ENCODE results near the gene FRMD6.

The FRMD6 gene

DNA sequence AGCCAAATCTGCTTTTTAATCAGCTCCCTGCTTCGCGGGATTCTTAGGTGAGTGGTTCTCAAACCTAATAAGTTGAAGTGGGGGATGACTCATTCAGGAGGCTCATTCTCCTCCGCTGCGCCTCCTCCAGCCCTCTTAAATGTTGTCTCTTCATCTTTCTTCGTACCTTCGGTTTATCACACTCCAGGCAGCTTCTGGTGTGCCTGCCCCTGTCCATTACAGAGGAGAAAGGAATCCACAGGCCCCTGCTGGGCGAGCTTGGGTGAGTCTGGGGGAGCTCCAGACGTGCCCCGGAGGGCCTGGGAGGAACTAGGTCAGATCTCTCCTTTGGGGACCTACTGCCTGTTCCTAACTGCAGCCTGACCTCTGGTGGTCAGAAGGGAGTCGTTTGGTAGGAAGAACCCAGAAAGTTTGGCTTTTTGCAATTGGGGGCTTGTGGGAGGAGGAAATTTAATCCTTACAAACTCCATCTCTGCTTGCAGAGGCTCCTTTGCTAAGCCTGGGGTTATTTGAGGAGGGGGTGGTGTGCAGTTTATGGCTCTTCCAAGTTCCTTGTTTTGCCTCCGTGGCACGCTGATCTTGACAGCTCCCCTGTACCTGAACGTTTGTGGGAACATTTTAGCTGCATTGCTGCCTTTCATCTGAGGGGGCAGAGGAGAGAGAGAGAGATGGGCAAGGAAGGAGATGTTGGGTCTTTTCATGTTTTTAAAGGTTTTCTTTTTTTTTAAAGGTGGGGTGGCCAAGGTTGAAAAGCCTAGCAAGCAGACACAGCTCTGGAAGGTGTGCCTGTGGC is 124.6 kb downstream of the FRMD6 start:
- no peaks in the 10 kb centered on the region for H3K9me3 ChIP-seq (ENCODE audit: insufficient read depth, low read length, severe bottlenecking)
- H3K36me3 ChIP-seq (ENCODE audit: insufficient read depth, low read length): no peaks in the 10 kb centered on the region
- H3K79me2 ChIP-seq (ENCODE audit: insufficient read depth, low read length): no peaks in the 10 kb centered on the region
- H3K9ac ChIP-seq (ENCODE audit: low read depth, low read length): no peak overlapping the region
- H3K4me2 ChIP-seq (ENCODE audit: insufficient read depth, low read length): no peak overlapping the region
- TF ChIP-seq, protein P1, sequence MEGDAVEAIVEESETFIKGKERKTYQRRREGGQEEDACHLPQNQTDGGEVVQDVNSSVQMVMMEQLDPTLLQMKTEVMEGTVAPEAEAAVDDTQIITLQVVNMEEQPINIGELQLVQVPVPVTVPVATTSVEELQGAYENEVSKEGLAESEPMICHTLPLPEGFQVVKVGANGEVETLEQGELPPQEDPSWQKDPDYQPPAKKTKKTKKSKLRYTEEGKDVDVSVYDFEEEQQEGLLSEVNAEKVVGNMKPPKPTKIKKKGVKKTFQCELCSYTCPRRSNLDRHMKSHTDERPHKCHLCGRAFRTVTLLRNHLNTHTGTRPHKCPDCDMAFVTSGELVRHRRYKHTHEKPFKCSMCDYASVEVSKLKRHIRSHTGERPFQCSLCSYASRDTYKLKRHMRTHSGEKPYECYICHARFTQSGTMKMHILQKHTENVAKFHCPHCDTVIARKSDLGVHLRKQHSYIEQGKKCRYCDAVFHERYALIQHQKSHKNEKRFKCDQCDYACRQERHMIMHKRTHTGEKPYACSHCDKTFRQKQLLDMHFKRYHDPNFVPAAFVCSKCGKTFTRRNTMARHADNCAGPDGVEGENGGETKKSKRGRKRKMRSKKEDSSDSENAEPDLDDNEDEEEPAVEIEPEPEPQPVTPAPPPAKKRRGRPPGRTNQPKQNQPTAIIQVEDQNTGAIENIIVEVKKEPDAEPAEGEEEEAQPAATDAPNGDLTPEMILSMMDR (IDR thresholded peaks at IDR 0.05; ENCODE audit: borderline replicate concordance, extremely low read depth, low read length, poor library complexity, severe bottlenecking): peak; percentile 85
- TF ChIP-seq EZH2 (IDR thresholded peaks at IDR 0.05; ENCODE audit: borderline replicate concordance, low read depth, low read length, severe bottlenecking): no peak
- no peaks in the 10 kb centered on the region for H3K27me3 ChIP-seq (ENCODE audit: insufficient read depth, low read length, poor library complexity)
- no peak overlapping the region; the same call in 1 of the 2 replicates for H3K27ac ChIP-seq (ENCODE audit: low read length)
- no peaks in the 10 kb centered on the region for H4K20me1 ChIP-seq (ENCODE audit: insufficient read depth, low read length)
- peak; percentile 63 for DNase-seq
- H2AFZ ChIP-seq (ENCODE audit: low read depth, low read length): no peak overlapping the region; the same call in 1 of the 2 replicates
- ATAC-seq (ENCODE audit: insufficient read depth, low read depth): peak; percentile 80
- peaks cover 14% of the 10 kb centered on the region for H3K4me1 ChIP-seq (ENCODE audit: insufficient read depth, low read length)
- no peak overlapping the region for H3K4me3 ChIP-seq (ENCODE audit: low read depth in 1 of 2, low read length in 2 of 2)

DNA sequence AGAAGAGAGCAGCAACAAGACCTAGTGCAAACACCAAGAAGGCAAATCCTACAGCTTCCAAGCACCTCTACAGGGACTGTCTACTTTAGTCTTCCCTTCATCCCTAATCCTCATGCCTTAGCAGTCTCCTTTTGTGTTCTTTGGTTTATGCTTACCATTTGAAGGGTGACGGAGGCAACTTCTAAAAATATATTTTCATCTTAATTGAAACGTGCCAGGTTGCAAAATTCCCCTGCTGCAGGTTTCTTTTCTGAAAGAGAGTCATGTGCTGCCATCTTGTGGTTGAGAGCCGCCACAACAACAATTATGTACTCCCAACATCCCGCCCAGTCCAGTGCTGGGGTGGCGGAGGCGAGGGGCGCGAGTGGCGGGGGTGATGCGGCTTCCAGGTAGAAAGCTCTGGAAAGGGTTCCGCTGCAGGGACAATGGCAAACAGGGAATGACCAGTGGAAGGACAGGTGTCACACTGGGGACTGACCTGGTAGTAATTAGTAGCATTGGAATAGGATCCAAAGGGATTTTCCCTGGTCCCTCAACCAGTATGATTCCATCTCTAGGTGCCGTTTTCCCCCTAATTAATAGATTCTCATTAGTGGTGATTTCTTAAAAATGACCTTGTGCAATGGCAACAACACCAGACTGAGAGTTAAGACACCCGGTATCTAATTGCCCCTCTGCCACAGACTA is 128.4 kb downstream of the FRMD6 start:
- Histone ChIP-seq H3K9me3 (ENCODE audit: insufficient read depth, low read length, severe bottlenecking) (no peaks in the 10 kb centered on the region), H3K27me3 (ENCODE audit: insufficient read depth, low read length, poor library complexity) (no peaks in the 10 kb centered on the region), H3K79me2 (ENCODE audit: insufficient read depth, low read length) (no peaks in the 10 kb centered on the region), H3K4me3 (ENCODE audit: low read depth in 1 of 2, low read length in 2 of 2) (peak overlapping the region in 1 of 2 experiments; percentile 40; a peak in 2 of 4 replicates), H4K20me1 (ENCODE audit: insufficient read depth, low read length) (no peaks in the 10 kb centered on the region), H3K4me2 (ENCODE audit: insufficient read depth, low read length) (peak overlapping the region; percentile 67), H3K9ac (ENCODE audit: low read depth, low read length) (peak overlapping the region; percentile 15; the same call in 1 of the 2 replicates), H2AFZ (ENCODE audit: low read depth, low read length) (peak overlapping the region; percentile 58), H3K27ac (ENCODE audit: low read length) (no peak overlapping the region), H3K36me3 (ENCODE audit: insufficient read depth, low read length) (no peaks in the 10 kb centered on the region), H3K4me1 (ENCODE audit: insufficient read depth, low read length) (peaks cover 14% of the 10 kb centered on the region)
- DNase-seq: peak; percentile 80
- TF ChIP-seq EZH2 (IDR thresholded peaks at IDR 0.05; ENCODE audit: borderline replicate concordance, low read depth, low read length, severe bottlenecking): no peak
- TF ChIP-seq, protein P1 (IDR thresholded peaks at IDR 0.05; ENCODE audit: borderline replicate concordance, extremely low read depth, low read length, poor library complexity, severe bottlenecking): peak; percentile 91
- ATAC-seq (ENCODE audit: insufficient read depth, low read depth): peak; percentile 76

Measured in DND-41 (cell line).